GM12892 (cell line): Measurements from ENCODE around the gene CLEC3B.

Source experiments
- POLR2A ChIP-seq: IDR thresholded peaks from 2 replicates; pipeline ENCODE4 v1.6.1; 2011; ENCODE audit warnings: low read depth, low read length, control low read depth
- POLR2AphosphoS5 ChIP-seq: IDR thresholded peaks from 2 replicates; pipeline ENCODE4 v1.6.1; 2011; ENCODE audit warnings: low read depth, low read length, control low read depth

DNA sequence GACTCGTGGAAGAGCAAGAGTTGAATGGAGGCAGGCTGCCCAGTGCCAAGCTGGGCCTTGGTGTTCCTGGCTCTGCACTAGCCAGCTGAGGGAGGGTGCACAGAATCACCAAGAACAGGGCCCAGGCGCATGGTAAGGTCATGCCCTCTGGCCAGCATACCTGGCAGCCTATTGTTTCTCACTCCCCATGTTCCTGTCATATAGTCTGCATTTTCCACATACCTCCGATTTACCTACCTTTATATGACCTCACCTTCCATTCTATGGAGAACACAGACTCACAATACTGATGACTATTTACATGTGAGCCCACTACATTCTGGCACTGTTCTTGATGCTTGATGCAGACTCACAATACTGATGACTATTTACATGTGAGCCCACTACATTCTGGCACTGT, 5.4 kb downstream of the CLEC3B start:
- TF ChIP-seq POLR2AphosphoS5 (no peak), POLR2A (no peak)
